K562 (cell line): ENCODE measurements around the gene TP53TG5. TPM values are rescaled to one million over a fixed set of nuclear protein-coding genes. Genes with fewer than 3 reads are reported as not detected.

Experiments used
- BRD9 ChIP-seq: fragments of 450-650 bp; IDR thresholded peaks from 2 replicates; pipeline ENCODE4 v1.6.1; 2018; ENCODE audit warnings: low read depth; ENCODE audit not compliant: partially characterized antibody
- CTBP1 ChIP-seq: fragments of 450-650 bp; IDR thresholded peaks from 2 replicates; pipeline ENCODE4 v1.6.1; 2016; ENCODE audit warnings: borderline replicate concordance
- DPF2 ChIP-seq: fragments of 450-650 bp; IDR thresholded peaks from 2 replicates; pipeline ENCODE4 v1.6.1; 2016
- TAF7 ChIP-seq: fragments of 450-650 bp; IDR thresholded peaks from 2 replicates; pipeline ENCODE4 v1.6.1; 2016; ENCODE audit warnings: missing genetic modification characterization, missing compliant biosample characterization
- TRIM28 ChIP-seq: fragments of 450-650 bp; IDR thresholded peaks from 2 replicates; pipeline ENCODE4 v1.6.1; 2017
- ZBTB40 ChIP-seq, 2 experiments: fragments of 450-650 bp in 1 of 2; sonication (generic) in 1 of 2; formaldehyde crosslinking in 1 of 2; IDR thresholded peaks; 2 replicates each; pipeline versions ENCODE4 v1.7.1 to v1.9.0; 2016 to 2022; ENCODE audit warnings: inconsistent platforms in 1 of 2, mild to moderate bottlenecking in 1 of 2, missing genetic modification reagents in 1 of 2
- ZNF316 ChIP-seq: fragments of 450-650 bp; IDR thresholded peaks from 2 replicates; pipeline ENCODE4 v1.6.1; 2016
- ZNF592 ChIP-seq: fragments of 450-650 bp; IDR thresholded peaks from 2 replicates; pipeline ENCODE4 v1.6.1; 2017; ENCODE audit warnings: antibody characterized with exemption, mild to moderate bottlenecking
- polyA plus RNA-seq, 8 experiments: library from polyadenylated mRNA; depleted of rRNA in 4 of 8; stranded (reverse) in 5 of 8; unstranded in 3 of 8; fragments of >200 nt; fragmentation: Nextera tagmentation in 2 of 8; fragmentation: Illumina TruSeq in 1 of 8; extraction: Ambion mirVana in 2 of 8; extraction: Trizol in 1 of 8; gene quantifications; 2 replicates each; pipeline versions ENCODE4 v1.2.1 to v1.2.3, GENCODE V29; 2011 to 2014; ENCODE audit warnings: inconsistent platforms in 1 of 8, missing spikeins in 1 of 8
- total RNA-seq, 7 experiments: library from RNA; depleted of rRNA in 6 of 7; stranded (reverse); fragments of >200 nt in 6 of 7; fragmentation: Illumina TruSeq in 2 of 7; extraction: Trizol in 2 of 7; gene quantifications; 2 replicates each; pipeline versions ENCODE4 v1.2.1 to v1.2.3, GENCODE V29; 2011 to 2021; ENCODE audit warnings: low replicate concordance in 1 of 7
- TF ChIP-seq, protein P1 (sequence below): fragments of 450-650 bp; IDR thresholded peaks from 2 replicates; pipeline ENCODE4 v1.6.1; 2018; ENCODE audit not compliant: partially characterized antibody

The TP53TG5 gene
- total and polyA plus RNA-seq, 9 of the 15 experiments (the other 6 are each of a cell fraction or from before 2014, with no cell fraction given): 0.04 to 0.05 (median 0.04) TPM; not detected in 6

DNA sequence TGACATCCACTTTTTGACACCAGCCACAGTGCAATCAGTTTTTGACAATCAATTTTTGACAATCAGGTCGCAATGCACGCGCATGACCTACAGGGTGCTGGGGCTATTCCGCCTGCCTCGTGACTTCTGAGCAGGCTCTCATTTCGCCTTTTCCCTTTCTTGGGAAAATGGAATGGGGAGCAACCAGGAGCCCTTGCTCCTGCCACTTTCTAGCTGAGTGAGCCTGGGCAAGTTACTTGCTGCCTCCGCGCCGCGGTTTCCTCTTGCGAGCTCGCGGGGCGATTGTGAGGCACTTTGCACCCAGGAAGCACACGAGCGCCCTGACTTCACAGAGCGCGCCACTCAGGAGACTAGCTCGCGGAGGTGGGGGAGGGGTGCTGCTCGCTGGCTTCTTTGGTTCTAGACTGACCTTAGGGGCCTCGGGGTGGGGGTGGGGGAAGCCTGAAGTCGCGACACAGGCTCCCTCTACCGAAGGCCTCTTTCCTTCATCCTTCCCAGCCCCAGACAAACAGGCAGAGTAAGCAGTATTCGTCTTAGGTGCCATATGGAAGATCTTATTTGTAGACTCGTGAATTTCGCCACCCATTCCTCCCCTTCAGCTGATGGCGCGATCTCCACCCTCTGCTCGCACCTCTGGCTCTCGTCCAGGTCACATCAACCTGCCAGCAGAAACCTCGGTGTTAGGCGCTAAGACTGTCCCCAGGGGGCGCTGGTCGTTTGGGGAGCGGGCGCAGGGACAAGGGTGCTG lies 4.6 kb downstream of the TP53TG5 start (continued):
- TF ChIP-seq, protein P1, sequence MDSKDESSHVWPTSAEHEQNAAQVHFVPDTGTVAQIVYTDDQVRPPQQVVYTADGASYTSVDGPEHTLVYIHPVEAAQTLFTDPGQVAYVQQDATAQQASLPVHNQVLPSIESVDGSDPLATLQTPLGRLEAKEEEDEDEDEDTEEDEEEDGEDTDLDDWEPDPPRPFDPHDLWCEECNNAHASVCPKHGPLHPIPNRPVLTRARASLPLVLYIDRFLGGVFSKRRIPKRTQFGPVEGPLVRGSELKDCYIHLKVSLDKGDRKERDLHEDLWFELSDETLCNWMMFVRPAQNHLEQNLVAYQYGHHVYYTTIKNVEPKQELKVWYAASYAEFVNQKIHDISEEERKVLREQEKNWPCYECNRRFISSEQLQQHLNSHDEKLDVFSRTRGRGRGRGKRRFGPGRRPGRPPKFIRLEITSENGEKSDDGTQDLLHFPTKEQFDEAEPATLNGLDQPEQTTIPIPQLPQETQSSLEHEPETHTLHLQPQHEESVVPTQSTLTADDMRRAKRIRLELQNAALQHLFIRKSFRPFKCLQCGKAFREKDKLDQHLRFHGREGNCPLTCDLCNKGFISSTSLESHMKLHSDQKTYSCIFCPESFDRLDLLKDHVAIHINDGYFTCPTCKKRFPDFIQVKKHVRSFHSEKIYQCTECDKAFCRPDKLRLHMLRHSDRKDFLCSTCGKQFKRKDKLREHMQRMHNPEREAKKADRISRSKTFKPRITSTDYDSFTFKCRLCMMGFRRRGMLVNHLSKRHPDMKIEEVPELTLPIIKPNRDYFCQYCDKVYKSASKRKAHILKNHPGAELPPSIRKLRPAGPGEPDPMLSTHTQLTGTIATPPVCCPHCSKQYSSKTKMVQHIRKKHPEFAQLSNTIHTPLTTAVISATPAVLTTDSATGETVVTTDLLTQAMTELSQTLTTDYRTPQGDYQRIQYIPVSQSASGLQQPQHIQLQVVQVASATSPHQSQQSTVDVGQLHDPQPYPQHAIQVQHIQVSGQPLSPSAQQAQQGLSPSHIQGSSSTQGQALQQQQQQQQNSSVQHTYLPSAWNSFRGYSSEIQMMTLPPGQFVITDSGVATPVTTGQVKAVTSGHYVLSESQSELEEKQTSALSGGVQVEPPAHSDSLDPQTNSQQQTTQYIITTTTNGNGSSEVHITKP: peak; percentile 96
- TF ChIP-seq ZNF592: peak; percentile 33; the same call in 1 of the 2 replicates
- TF ChIP-seq TRIM28: peak; percentile 13; the same call in 1 of the 2 replicates
- TF ChIP-seq BRD9: no peak
- peak; percentile 71; the same call in 1 of the 2 replicates for TF ChIP-seq CTBP1
- peak; percentile 77 for TF ChIP-seq TAF7
- peak; percentile 63 for TF ChIP-seq ZNF316
- peak; percentile 48; the same call in 1 of the 2 replicates for TF ChIP-seq ZBTB40 (IDR thresholded peaks at IDR 0.05)
- TF ChIP-seq ZBTB40 (CRISPR knock-in tag; IDR thresholded peaks at IDR 0.05): no peak
- peak; percentile 72 for TF ChIP-seq DPF2
